Upper lobe of left lung (tissue), 4 donors: ENCODE results near the gene VPS37B.

Experiments used
- CTCF ChIP-seq, 6 experiments: fragments of 450-650 bp in 4 of 6; fragments of 200-600 bp in 2 of 6; sonication (generic) in 2 of 6; IDR thresholded peaks; one replicate each; pipeline ENCODE4 v1.5.1; 2016 to 2019; ENCODE audit warnings: antibody characterized with exemption in 6 of 6
- EP300 ChIP-seq, 4 donors: sonication (generic); formaldehyde crosslinking; IDR thresholded peaks; one replicate each; pipeline ENCODE4 v1.5.1; 2017; ENCODE audit warnings: antibody characterized with exemption in 4 of 4, control low read depth in 2 of 4
- POLR2A ChIP-seq, 4 donors: fragments of 450-650 bp; IDR thresholded peaks; one replicate each; pipeline ENCODE4 v1.5.1; 2016 to 2017; ENCODE audit warnings: antibody characterized with exemption in 4 of 4, mild to moderate bottlenecking in 2 of 4
- POLR2AphosphoS5 ChIP-seq, 2 donors: sonication (generic); formaldehyde crosslinking; IDR thresholded peaks; one replicate each; pipeline ENCODE4 v1.5.1; 2017; ENCODE audit warnings: antibody characterized with exemption in 2 of 2

GRCh38 chr12:122944605-122945592 lies 49.0 kb upstream of the VPS37B start:
- TF ChIP-seq POLR2A (IDR thresholded peaks at IDR 0.05) (no peak), CTCF (IDR thresholded peaks at IDR 0.05) (no peak), EP300 (IDR thresholded peaks at IDR 0.05) (no peak), POLR2AphosphoS5 (IDR thresholded peaks at IDR 0.05) (no peak)
